Activated naive CD4-positive, alpha-beta T cell (primary cell): ENCODE results near the gene PARK7.
"Not testable (repeated sequence)": the region's sequence is repeated elsewhere in the genome, so short reads cannot be mapped to it uniquely, and the experiment has no call there.

Experiments used
- DNase-seq, 4 experiments: peaks; one replicate each; lab custom pipeline; 2025; lab: John Stamatoyannopoulos, UW

The PARK7 gene

GRCh38 chr1:7943251-7943650 lies 18.3 kb upstream of the PARK7 start:
- DNase-seq: no peak

GRCh38 chr1:7948960-7949359 lies 12.6 kb upstream of the PARK7 start:
- DNase-seq: no peak

GRCh38 chr1:7952791-7953190 lies 8.7 kb upstream of the PARK7 start:
- DNase-seq: not testable (repeated sequence)

- peak; percentile 12 to 53 (median 48) for DNase-seq
These were observed 7.5 kb upstream of the PARK7 start for GRCh38 chr1:7953850-7954609.

GRCh38 chr1:7954683-7955082 lies 6.8 kb upstream of the PARK7 start:
- DNase-seq: no peak

- DNase-seq: no peak
These were observed 5.1 kb upstream of the PARK7 start for GRCh38 chr1:7956218-7957032.

GRCh38 chr1:7960165-7960564 lies 1.3 kb upstream of the PARK7 start:
- DNase-seq: no peak

- DNase-seq: no peak
These were observed 670 bp upstream of the PARK7 start for GRCh38 chr1:7960867-7961215.

GRCh38 chr1:7962014-7962335 lies 464 bp downstream of the PARK7 start:
- no peak for DNase-seq

- no peak for DNase-seq
These were observed 1.3 kb downstream of the PARK7 start for GRCh38 chr1:7962636-7963377.

- DNase-seq: not testable (repeated sequence)
These were observed 1.8 kb downstream of the PARK7 start for GRCh38 chr1:7963378-7963730.

- not testable (repeated sequence) for DNase-seq
These were observed 2.3 kb downstream of the PARK7 start for GRCh38 chr1:7963841-7964240.

- no peak for DNase-seq
These were observed 3.0 kb downstream of the PARK7 start for GRCh38 chr1:7964476-7964875.

- DNase-seq: no peak
These were observed 5.7 kb downstream of the PARK7 start for GRCh38 chr1:7967196-7967595.

- no peak for DNase-seq
These were observed 6.1 kb downstream of the PARK7 start for GRCh38 chr1:7967651-7968050.

- no peak for DNase-seq
These were observed 8.7 kb downstream of the PARK7 start for GRCh38 chr1:7970246-7970645.

- DNase-seq: no peak
These were observed 9.5 kb downstream of the PARK7 start for GRCh38 chr1:7971024-7971423.

GRCh38 chr1:7972285-7972684 lies 10.8 kb downstream of the PARK7 start:
- no peak for DNase-seq

- no peak for DNase-seq
These were observed 11.6 kb downstream of the PARK7 start for GRCh38 chr1:7973086-7973485.

GRCh38 chr1:7975212-7975865 lies 13.8 kb downstream of the PARK7 start:
- no peak for DNase-seq

GRCh38 chr1:7980984-7981383 lies 19.5 kb downstream of the PARK7 start:
- DNase-seq: no peak

GRCh38 chr1:7983086-7983778 lies 21.7 kb downstream of the PARK7 start:
- DNase-seq: no peak
